Measurements from ENCODE around the gene C1orf159.

Gene C1orf159

DNA sequence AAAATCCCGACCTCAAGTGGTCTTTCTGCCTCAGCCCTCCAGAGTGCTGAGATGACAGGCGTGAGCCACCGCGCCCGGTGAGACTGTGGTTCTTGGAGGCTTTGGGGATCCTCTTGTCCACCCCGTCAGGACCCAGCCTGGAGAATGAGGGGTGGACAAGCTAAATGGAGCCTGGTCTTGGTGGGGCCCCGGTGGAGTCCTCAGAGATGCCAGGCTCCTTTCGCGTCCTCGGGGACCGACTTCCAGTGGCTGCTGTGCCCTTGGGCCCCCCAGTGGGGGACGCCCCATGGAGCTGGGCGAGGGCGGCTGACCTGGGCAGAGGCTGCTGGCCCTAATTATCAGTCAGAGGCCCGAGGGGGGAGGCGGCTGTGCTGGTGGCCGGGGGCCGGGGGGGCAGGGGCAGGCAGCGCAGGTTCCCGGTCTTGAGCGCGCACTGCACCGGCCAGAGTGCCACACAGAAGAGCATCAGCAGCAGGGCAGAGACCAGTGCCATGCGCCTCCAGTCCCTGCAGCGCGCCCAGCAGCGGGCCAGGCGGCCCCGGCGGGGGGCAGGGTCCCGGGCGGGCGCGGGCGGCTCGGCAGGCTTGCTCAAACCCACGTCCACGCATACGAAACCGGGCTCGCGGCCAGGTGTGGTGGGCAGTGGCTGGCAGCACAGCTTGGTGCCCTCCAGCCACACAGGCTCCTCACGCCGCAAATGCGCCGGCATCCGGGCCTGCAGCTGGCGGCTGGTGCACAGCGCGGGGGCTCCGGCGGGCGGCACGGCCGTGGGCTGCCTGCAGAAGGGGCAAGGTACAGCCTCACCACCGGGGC lies 44.2 kb downstream of the C1orf159 start:
- no peak for DNase-seq (ENCODE audit: extremely low spot score)
- TF ChIP-seq NFRKB (IDR thresholded peaks at IDR 0.05) (no peak), CTBP1 (IDR thresholded peaks at IDR 0.05; ENCODE audit: borderline replicate concordance) (no peak), FOXM1 (IDR thresholded peaks at IDR 0.05; ENCODE audit: borderline replicate concordance) (no peak), FOXK2 (IDR thresholded peaks at IDR 0.05) (no peak)
- POLR2A ChIA-PET: no interaction called here
- CTCF ChIA-PET: no interaction called here

DNA sequence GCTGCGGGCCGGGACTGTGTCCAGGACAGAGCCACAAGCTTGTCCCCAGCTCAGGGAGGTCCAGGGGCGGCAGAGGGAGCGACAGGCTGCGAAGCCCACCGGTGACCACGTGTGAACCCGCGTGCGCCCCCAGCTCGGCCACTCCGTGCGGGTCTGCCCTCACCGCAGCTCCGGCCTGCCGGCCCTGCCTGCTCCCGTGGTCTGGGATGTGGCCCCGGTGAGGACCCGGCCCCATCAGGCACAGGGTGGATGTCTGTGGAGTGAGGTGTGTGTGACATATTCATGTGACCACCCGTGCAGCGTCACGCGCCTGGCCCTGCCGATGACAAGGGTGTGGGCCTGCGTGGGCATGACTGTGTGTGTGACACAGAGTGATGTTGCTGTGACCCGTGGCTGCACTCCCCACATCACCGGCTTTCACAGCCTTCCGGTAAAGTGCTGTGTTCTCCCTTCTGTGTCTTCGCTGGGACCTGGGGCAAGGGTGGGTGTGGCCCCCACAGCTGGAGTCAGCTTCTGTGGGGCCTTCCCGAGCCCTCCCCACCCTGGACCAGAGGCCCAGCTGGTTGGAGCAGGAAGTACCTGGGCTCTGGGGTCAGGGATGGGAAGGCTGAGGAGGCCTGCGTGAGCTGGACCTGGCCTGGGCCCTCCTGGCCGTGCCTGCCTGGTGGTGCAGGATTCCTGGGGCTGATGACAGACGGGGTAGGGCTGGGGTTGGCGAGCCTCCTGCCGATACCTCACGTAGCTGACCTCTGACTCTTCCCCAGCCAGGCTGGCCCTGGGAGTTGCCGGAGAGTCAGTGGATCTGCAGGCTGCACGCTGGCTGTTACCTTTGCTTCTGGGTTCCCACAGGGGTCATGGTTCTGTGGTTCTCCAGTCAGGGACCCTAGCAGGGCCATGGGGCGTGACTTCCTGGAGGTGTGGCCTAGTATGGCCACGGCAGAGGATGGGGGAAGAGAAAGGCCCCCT lies 45.9 kb downstream of the C1orf159 start:
- TF ChIP-seq LEF1 (IDR thresholded peaks at IDR 0.05; ENCODE audit: borderline replicate concordance) (no peak), TARDBP (IDR thresholded peaks at IDR 0.05) (no peak), FOXA1 (IDR thresholded peaks at IDR 0.05) (no peak), CTBP1 (IDR thresholded peaks at IDR 0.05; ENCODE audit: borderline replicate concordance) (no peak), BHLHE40 (IDR thresholded peaks at IDR 0.05; ENCODE audit: borderline replicate concordance) (no peak), ARNT (IDR thresholded peaks at IDR 0.05) (no peak), NFRKB (IDR thresholded peaks at IDR 0.05) (no peak), L3MBTL2 (conservative IDR thresholded peaks at IDR 0.05) (no peak)
- POLR2A ChIA-PET: interaction anchor here (1.7 kb wide), 1 partner anchor 9 kb away, joined by 6 read pairs; no protein-coding TSS in a partner anchor
- CTCF ChIA-PET: no interaction called here
- no peak for DNase-seq (ENCODE audit: extremely low spot score)

DNA sequence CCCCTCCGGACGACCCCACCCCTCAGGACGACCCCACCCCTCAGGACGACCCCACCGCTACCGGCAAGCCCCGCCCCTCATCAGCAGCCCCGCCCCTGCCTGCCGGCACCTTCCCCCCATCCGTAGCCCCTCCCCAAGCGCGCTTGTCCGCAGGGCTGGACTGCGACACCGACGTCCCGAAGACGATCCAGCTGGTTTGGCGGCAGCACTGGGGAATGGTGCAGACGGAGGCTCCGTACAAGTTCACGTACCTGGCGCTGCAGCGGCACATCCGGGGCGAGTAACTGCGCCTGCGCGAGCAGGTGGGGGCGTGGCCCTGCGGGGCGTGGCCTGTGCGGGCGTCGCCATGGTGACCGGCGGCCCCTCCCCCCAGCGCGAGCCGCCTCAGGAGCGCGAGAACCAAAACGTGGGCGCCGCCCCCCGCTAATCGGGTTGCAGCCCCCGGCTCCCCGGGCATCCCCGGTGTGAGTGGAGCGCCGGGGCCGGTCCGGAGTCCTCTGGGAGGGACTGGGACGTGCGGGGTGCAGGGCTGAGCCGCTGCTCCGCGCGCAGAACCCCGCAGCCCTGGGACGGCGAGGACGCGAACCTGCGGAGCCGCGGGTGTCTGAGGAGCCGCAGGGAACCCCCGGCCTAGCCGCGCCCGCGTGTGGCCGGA lies 46.7 kb downstream of the C1orf159 start:
- TF ChIP-seq NFRKB (IDR thresholded peaks at IDR 0.05) (no peak), SUZ12 (IDR thresholded peaks at IDR 0.05) (no peak), LEF1 (IDR thresholded peaks at IDR 0.05; ENCODE audit: borderline replicate concordance) (no peak), ZNF384 (IDR thresholded peaks at IDR 0.05) (no peak), ELF4 (IDR thresholded peaks at IDR 0.05) (no peak), L3MBTL2 (conservative IDR thresholded peaks at IDR 0.05) (no peak), SP1 (IDR thresholded peaks at IDR 0.05) (no peak), TARDBP (IDR thresholded peaks at IDR 0.05) (no peak), FOXM1 (IDR thresholded peaks at IDR 0.05; ENCODE audit: borderline replicate concordance) (no peak), FOXK2 (IDR thresholded peaks at IDR 0.05) (no peak), HDGF (IDR thresholded peaks at IDR 0.05; ENCODE audit: borderline replicate concordance) (no peak), FOXA1 (IDR thresholded peaks at IDR 0.05) (no peak), ARNT (IDR thresholded peaks at IDR 0.05) (no peak), CTBP1 (IDR thresholded peaks at IDR 0.05; ENCODE audit: borderline replicate concordance) (no peak), BHLHE40 (IDR thresholded peaks at IDR 0.05; ENCODE audit: borderline replicate concordance) (no peak)
- TF ChIP-seq, protein P1, sequence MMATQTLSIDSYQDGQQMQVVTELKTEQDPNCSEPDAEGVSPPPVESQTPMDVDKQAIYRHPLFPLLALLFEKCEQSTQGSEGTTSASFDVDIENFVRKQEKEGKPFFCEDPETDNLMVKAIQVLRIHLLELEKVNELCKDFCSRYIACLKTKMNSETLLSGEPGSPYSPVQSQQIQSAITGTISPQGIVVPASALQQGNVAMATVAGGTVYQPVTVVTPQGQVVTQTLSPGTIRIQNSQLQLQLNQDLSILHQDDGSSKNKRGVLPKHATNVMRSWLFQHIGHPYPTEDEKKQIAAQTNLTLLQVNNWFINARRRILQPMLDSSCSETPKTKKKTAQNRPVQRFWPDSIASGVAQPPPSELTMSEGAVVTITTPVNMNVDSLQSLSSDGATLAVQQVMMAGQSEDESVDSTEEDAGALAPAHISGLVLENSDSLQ (IDR thresholded peaks at IDR 0.05): no peak
- CTCF ChIA-PET: no interaction called here
- POLR2A ChIA-PET: interaction anchor here (1.7 kb wide), 1 partner anchor 10 kb away, joined by 6 read pairs; no protein-coding TSS in a partner anchor
- peak; percentile 95 for DNase-seq (ENCODE audit: extremely low spot score)

DNA sequence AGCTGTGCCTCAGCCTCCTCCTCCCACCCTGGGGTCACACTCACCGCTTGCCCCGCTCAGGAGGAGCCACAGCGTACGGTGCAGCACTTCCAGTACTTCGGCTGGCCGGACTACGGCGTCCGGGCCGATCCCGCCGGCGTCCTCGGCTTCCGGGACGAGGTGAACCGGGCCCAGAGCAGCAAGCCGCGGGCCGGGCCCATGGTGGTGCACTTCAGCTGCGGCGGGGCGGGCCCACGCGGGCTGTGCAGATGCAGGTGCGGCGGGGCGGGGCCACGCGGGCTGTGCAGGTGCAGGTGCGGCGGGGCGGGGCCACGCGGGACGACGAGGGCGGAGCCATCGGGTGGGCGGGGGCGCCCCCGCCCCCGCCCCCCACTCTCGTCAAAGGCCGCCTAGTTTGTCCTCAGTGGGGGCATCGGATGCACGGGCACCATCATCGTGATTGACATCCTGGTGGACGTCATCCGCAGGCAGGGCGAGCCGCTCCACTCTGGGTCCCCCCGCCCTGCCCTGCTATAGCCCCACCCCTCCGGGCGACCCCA lies 47.3 kb downstream of the C1orf159 start:
- CTCF ChIA-PET: no interaction called here
- POLR2A ChIA-PET: interaction anchor here (1.7 kb wide), 1 partner anchor 11 kb away, joined by 6 read pairs; no protein-coding TSS in a partner anchor

DNA sequence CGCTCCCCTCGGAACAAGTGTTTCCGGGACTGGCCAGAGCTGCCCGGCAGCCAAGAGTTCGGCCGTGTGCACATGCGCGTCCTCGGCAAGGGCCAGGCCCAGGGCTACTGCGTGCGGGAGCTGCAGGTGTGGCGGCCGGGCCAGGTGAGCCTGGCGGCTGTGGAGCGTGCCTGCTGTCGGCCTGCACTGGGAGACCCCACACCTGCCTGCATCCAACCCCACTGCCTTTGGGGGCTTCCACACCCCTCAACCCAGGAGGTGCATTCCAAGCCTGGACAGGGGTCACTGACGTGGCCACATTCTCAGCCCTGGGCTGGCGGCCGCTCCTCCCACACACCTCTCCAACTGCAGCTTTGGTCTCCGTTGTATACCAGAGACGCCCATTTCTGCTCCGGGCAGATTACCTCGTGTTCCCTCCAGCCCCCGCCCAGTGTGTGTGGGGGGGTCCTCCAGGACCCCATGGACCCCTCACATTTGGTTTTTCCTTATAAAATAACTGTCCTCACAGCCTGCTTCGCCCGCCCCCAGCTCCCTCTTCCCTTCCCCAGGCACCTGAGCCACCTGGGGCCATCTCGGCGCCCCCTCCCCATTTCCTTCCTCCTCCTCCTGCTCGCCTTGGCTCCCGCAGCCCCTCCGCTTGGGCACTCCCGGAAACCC lies 47.9 kb downstream of the C1orf159 start:
- TF ChIP-seq L3MBTL2 (conservative IDR thresholded peaks at IDR 0.05) (no peak), LEF1 (IDR thresholded peaks at IDR 0.05; ENCODE audit: borderline replicate concordance) (no peak), SP1 (IDR thresholded peaks at IDR 0.05) (no peak), BHLHE40 (IDR thresholded peaks at IDR 0.05; ENCODE audit: borderline replicate concordance) (no peak), HDGF (IDR thresholded peaks at IDR 0.05; ENCODE audit: borderline replicate concordance) (no peak), FOXK2 (IDR thresholded peaks at IDR 0.05) (no peak), NFRKB (IDR thresholded peaks at IDR 0.05) (no peak), ELF4 (IDR thresholded peaks at IDR 0.05) (no peak), CTBP1 (IDR thresholded peaks at IDR 0.05; ENCODE audit: borderline replicate concordance) (no peak), ZNF384 (IDR thresholded peaks at IDR 0.05) (no peak), TARDBP (IDR thresholded peaks at IDR 0.05) (no peak), SUZ12 (IDR thresholded peaks at IDR 0.05) (no peak), ARNT (IDR thresholded peaks at IDR 0.05) (no peak), FOXM1 (IDR thresholded peaks at IDR 0.05; ENCODE audit: borderline replicate concordance) (no peak), FOXA1 (IDR thresholded peaks at IDR 0.05) (no peak)
- TF ChIP-seq, protein P1 (IDR thresholded peaks at IDR 0.05): no peak
- CTCF ChIA-PET: no interaction called here
- no peak for DNase-seq (ENCODE audit: extremely low spot score)
- POLR2A ChIA-PET: no interaction called here

More for the DNA sequence above, 47.3 kb downstream of the C1orf159 start:
- TF ChIP-seq, protein P1 (IDR thresholded peaks at IDR 0.05): peak; percentile 69
- no peak for TF ChIP-seq NFRKB (IDR thresholded peaks at IDR 0.05)
- no peak for DNase-seq (ENCODE audit: extremely low spot score)

Data from HEK293T (cell line).